Lower leg skin (tissue), 3 donors: ENCODE data around the gene IL11RA.

Experiments used
- CTCF ChIP-seq, 3 donors: fragments of 450-650 bp; IDR thresholded peaks; one replicate each; pipeline ENCODE4 v1.5.1; 2016; ENCODE audit warnings: antibody characterized with exemption in 3 of 3, mild to moderate bottlenecking in 3 of 3, moderate library complexity in 2 of 3
- POLR2A ChIP-seq, 2 donors: fragments of 450-650 bp; IDR thresholded peaks; one replicate each; pipeline ENCODE4 v1.6.1; 2016 to 2017; ENCODE audit warnings: antibody characterized with exemption in 2 of 2, mild to moderate bottlenecking in 1 of 2, moderate library complexity in 1 of 2

GRCh38 chr9:34612788-34613390, 39.1 kb upstream of the IL11RA start:
- peak in 1 of 3 donors; percentile 28 for TF ChIP-seq CTCF (IDR thresholded peaks at IDR 0.05)
- TF ChIP-seq POLR2A (IDR thresholded peaks at IDR 0.05) = no peak
